PC-9 (cell line): ENCODE results near the gene PACRG. TPM values are rescaled to one million over a fixed set of nuclear protein-coding genes. Genes with fewer than 3 reads are reported as not detected.

ENCODE experiments used
- BruUV-seq: library from RNA; stranded (reverse); fragments of 400-500 nt; replicated peaks from 2 replicates; lab custom pipeline; 2021; lab: Mats Ljungman, UMichigan
- CTCF ChIA-PET: fragments of 300-600 bp; sonication (Branson Sonifier 250); formaldehyde crosslinking; loops from one replicate; lab custom pipeline; 2022; ENCODE audit warnings: antibody characterized with exemption; lab: Charles Lee
- POLR2A ChIA-PET: fragments of 300-600 bp; sonication (Branson Sonifier 250); formaldehyde crosslinking; loops from one replicate; lab custom pipeline; 2022; ENCODE audit warnings: antibody characterized with exemption; ENCODE audit not compliant: unreplicated experiment; lab: Charles Lee
- DNase-seq, 2 experiments: peaks; one replicate each; pipeline versions ENCODE4 v3.0.0 to v3.0.0-alpha.2; 2015 to 2022; ENCODE audit warnings: mixed read lengths in 1 of 2
- H2AFZ ChIP-seq: fragments of 200-600 bp; sonication (generic); 2 replicates; pipeline ENCODE4 v1.8.1; 2017; ENCODE audit warnings: antibody characterized with exemption
- H3F3A ChIP-seq: fragments of 200-600 bp; sonication (generic); 2 replicates; pipeline ENCODE4 v1.8.1; 2017; ENCODE audit warnings: antibody characterized with exemption, mild to moderate bottlenecking, low read depth; ENCODE audit not compliant: insufficient read depth
- H3K27ac ChIP-seq: fragments of 200-600 bp; sonication (generic); 2 replicates; pipeline ENCODE4 v1.6.1; 2016; ENCODE audit warnings: mixed run types
- H3K27me3 ChIP-seq: fragments of 200-600 bp; sonication (generic); 2 replicates; pipeline ENCODE4 v1.6.1; 2016; ENCODE audit warnings: low read depth, mixed run types; ENCODE audit not compliant: insufficient read depth
- H3K36me3 ChIP-seq: fragments of 200-600 bp; sonication (generic); 2 replicates; pipeline ENCODE4 v1.6.1; 2016; ENCODE audit warnings: low read depth, mixed run types
- H3K4me1 ChIP-seq: fragments of 200-600 bp; sonication (generic); replicated peaks from 2 replicates; pipeline ENCODE4 v1.6.1; 2016; ENCODE audit warnings: mixed run types; ENCODE audit not compliant: insufficient read depth
- H3K4me2 ChIP-seq: fragments of 200-600 bp; sonication (generic); 2 replicates; pipeline ENCODE4 v1.6.1; 2017; ENCODE audit warnings: mixed run types
- H3K4me3 ChIP-seq: fragments of 200-600 bp; sonication (generic); 2 replicates; pipeline ENCODE4 v1.6.1; 2016; ENCODE audit warnings: mixed run types
- H3K79me2 ChIP-seq: fragments of 200-600 bp; sonication (generic); 2 replicates; pipeline ENCODE4 v1.6.1; 2017; ENCODE audit warnings: low read depth, mixed run types
- H3K9me2 ChIP-seq: fragments of 200-600 bp; sonication (generic); 2 replicates; pipeline ENCODE4 v1.8.1; 2017; ENCODE audit warnings: mild to moderate bottlenecking; ENCODE audit not compliant: insufficient read depth
- H3K9me3 ChIP-seq: fragments of 200-600 bp; sonication (generic); 2 replicates; pipeline ENCODE4 v1.8.1; 2016; ENCODE audit warnings: low read depth; ENCODE audit not compliant: insufficient read depth
- H4K20me1 ChIP-seq: fragments of 200-600 bp; sonication (generic); 2 replicates; pipeline ENCODE4 v1.8.1; 2017; ENCODE audit not compliant: insufficient read depth
- CTCF ChIP-seq: fragments of 200-600 bp; sonication (generic); conservative IDR thresholded peaks from 2 replicates; pipeline ENCODE4 v1.6.1; 2017; ENCODE audit warnings: mixed run types, antibody characterized with exemption, mild to moderate bottlenecking, moderate library complexity
- EZH2 ChIP-seq: fragments of 200-600 bp; sonication (generic); IDR thresholded peaks from 2 replicates; pipeline ENCODE4 v1.8.0; 2017; ENCODE audit warnings: antibody characterized with exemption, low read depth
- intact Hi-C: fragments of 100-400 bp; cut with micrococcal nuclease; formaldehyde crosslinking; loops from one replicate; pipeline ENCODE4 v1.10.0; 2022; ENCODE audit not compliant: unreplicated experiment
- total RNA-seq: library from RNA; stranded (reverse); gene quantifications from 2 replicates; pipeline ENCODE4 v1.2.3, GENCODE V29; 2021

Gene PACRG
- total RNA-seq, 1 experiment from 2014 or later = not detected

GRCh38 chr6:162698440-162698839 lies 29.3 kb upstream of the PACRG start:
- Histone ChIP-seq H3K79me2 (no peaks in the 10 kb centered on the region), H3K4me2 (no peak overlapping the region), H3K27ac (no peak overlapping the region), H4K20me1 (no peaks in the 10 kb centered on the region; the same call in 1 of the 2 replicates), H3K9me3 (no peaks in the 10 kb centered on the region), H3K4me1 (no peaks in the 10 kb centered on the region), H2AFZ (no peak overlapping the region), H3K36me3 (no peaks in the 10 kb centered on the region), H3K4me3 (no peak overlapping the region), H3F3A (no peaks in the 10 kb centered on the region), H3K9me2 (no peaks in the 10 kb centered on the region; the same call in 1 of the 2 replicates), H3K27me3 (no peaks in the 10 kb centered on the region)
- no TSS peak for BruUV-seq
- CTCF ChIA-PET = no interaction called here
- TF ChIP-seq CTCF = no peak
- TF ChIP-seq EZH2 = no peak
- POLR2A ChIA-PET = no interaction called here
- intact Hi-C loops = no loop called here
- DNase-seq = no peak

- Histone ChIP-seq H3K4me3 (no peak overlapping the region), H3K79me2 (no peaks in the 10 kb centered on the region), H3F3A (no peaks in the 10 kb centered on the region), H3K9me2 (no peaks in the 10 kb centered on the region; the same call in 1 of the 2 replicates), H3K27me3 (0 out of 2 replicates have a peak, but pooled peaks cover 7% of the 10 kb centered on the region), H4K20me1 (no peaks in the 10 kb centered on the region), H3K4me2 (no peak overlapping the region), H3K27ac (no peak overlapping the region), H3K36me3 (no peaks in the 10 kb centered on the region), H3K4me1 (no peaks in the 10 kb centered on the region), H2AFZ (no peak overlapping the region), H3K9me3 (no peaks in the 10 kb centered on the region)
- POLR2A ChIA-PET = no interaction called here
- CTCF ChIA-PET = no interaction called here
- DNase-seq = no peak
- no peak for TF ChIP-seq CTCF
- BruUV-seq = no TSS peak
- intact Hi-C loops = no loop called here
Measured at GRCh38 chr6:162699961-162700360, 27.8 kb upstream of the PACRG start.

- no peaks in the 10 kb centered on the region; the same call in 1 of the 2 replicates for H3K9me2 ChIP-seq
- ChIA-PET POLR2A (no interaction called here), CTCF (no interaction called here)
- no peaks in the 10 kb centered on the region for H4K20me1 ChIP-seq
- intact Hi-C loops = no loop called here
- no peaks in the 10 kb centered on the region for H3K4me1 ChIP-seq
- no peak overlapping the region for H3K4me3 ChIP-seq
- no peak for TF ChIP-seq CTCF
- TF ChIP-seq EZH2 = no peak
- no peak overlapping the region for H3K4me2 ChIP-seq
- no peaks in the 10 kb centered on the region for H3F3A ChIP-seq
- no TSS peak for BruUV-seq
- H2AFZ ChIP-seq = no peak overlapping the region
- no peaks in the 10 kb centered on the region for H3K79me2 ChIP-seq
- H3K27ac ChIP-seq = no peak overlapping the region
- H3K9me3 ChIP-seq = no peaks in the 10 kb centered on the region
- H3K27me3 ChIP-seq = 0 out of 2 replicates have a peak, but pooled peaks cover 7% of the 10 kb centered on the region
- no peaks in the 10 kb centered on the region for H3K36me3 ChIP-seq
- no peak for DNase-seq
Measured at GRCh38 chr6:162700966-162701365, 26.8 kb upstream of the PACRG start.
